AG09309 (cell line): ENCODE results near the gene PPA2.

Experiments used
- DNase-seq: peaks from one replicate; pipeline ENCODE4 v3.0.0-alpha.2; 2010; ENCODE audit warnings: low read depth
- H3K4me3 ChIP-seq: 2 replicates; pipeline ENCODE4 v1.5.1; 2011; ENCODE audit warnings: mild to moderate bottlenecking, low read depth, low read length, moderate library complexity; ENCODE audit not compliant: control insufficient read depth
- CTCF ChIP-seq: IDR thresholded peaks from 2 replicates; pipeline ENCODE4 v1.5.1; 2011; ENCODE audit warnings: mild to moderate bottlenecking, low read depth, low read length, inconsistent platforms; ENCODE audit not compliant: insufficient read depth, control insufficient read depth; ENCODE audit errors: missing control alignments

The PPA2 gene

GRCh38 chr4:105344141-105344540 lies 129.7 kb downstream of the PPA2 start:
- TF ChIP-seq CTCF, result no peak
- no peak overlapping the region for H3K4me3 ChIP-seq
- no peak for DNase-seq

GRCh38 chr4:105343146-105343931 lies 130.5 kb downstream of the PPA2 start:
- no peak overlapping the region for H3K4me3 ChIP-seq
- no peak for DNase-seq
- no peak for TF ChIP-seq CTCF

GRCh38 chr4:105329081-105329480 lies 144.8 kb downstream of the PPA2 start:
- no peak for DNase-seq
- TF ChIP-seq CTCF, result no peak
- H3K4me3 ChIP-seq, result no peak overlapping the region

- no peak overlapping the region for H3K4me3 ChIP-seq
- TF ChIP-seq CTCF, result no peak
- DNase-seq, result no peak
These were observed 145.9 kb downstream of the PPA2 start for GRCh38 chr4:105327956-105328355.

GRCh38 chr4:105327222-105327621 lies 146.6 kb downstream of the PPA2 start:
- H3K4me3 ChIP-seq, result no peak overlapping the region
- no peak for TF ChIP-seq CTCF
- DNase-seq, result no peak
